Astrocyte of the spinal cord (primary cell): ENCODE measurements around the gene ARHGAP5.

Source experiments
- DNase-seq: peaks from one replicate; pipeline ENCODE4 v3.0.0; 2011; ENCODE audit warnings: low read depth, low spot score
- H3K4me3 ChIP-seq: 2 replicates; pipeline ENCODE4 v1.5.1; 2011; ENCODE audit warnings: low read depth, mild to moderate bottlenecking, low read length, moderate library complexity
- in situ Hi-C: cut with HindIII; loops from 2 replicates; pipeline ENCODE4 v1.10.0; 2017; ENCODE audit warnings: low sequenced_read_pairs
- TF ChIP-seq, protein P1 (sequence below): IDR thresholded peaks from 2 replicates; pipeline ENCODE4 v1.5.1; 2012; ENCODE audit warnings: low read depth, mild to moderate bottlenecking, low read length, inconsistent platforms

ARHGAP5 gene

DNA sequence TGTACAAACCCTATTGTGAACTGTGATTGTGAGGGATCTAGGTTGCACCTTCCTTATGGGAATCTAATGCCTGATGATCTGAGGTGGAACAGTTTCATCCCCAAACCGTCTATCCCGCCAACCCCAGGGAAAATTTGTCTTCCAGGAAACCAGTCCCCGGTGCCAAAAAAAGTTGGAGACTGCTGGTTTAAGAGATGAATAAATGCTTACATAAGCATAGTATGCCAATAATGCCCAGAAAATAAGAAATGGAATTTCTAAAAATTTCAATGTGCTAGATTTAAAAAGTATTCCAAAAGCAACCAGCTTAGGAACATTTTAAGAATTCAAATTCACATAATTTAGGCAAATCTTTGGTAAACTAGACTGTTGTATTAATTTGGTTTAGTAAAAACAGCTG is 131.4 kb downstream of the ARHGAP5 start:
- DNase-seq, result no peak
- in situ Hi-C loops, result no loop called here
- TF ChIP-seq, protein P1, sequence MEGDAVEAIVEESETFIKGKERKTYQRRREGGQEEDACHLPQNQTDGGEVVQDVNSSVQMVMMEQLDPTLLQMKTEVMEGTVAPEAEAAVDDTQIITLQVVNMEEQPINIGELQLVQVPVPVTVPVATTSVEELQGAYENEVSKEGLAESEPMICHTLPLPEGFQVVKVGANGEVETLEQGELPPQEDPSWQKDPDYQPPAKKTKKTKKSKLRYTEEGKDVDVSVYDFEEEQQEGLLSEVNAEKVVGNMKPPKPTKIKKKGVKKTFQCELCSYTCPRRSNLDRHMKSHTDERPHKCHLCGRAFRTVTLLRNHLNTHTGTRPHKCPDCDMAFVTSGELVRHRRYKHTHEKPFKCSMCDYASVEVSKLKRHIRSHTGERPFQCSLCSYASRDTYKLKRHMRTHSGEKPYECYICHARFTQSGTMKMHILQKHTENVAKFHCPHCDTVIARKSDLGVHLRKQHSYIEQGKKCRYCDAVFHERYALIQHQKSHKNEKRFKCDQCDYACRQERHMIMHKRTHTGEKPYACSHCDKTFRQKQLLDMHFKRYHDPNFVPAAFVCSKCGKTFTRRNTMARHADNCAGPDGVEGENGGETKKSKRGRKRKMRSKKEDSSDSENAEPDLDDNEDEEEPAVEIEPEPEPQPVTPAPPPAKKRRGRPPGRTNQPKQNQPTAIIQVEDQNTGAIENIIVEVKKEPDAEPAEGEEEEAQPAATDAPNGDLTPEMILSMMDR, result no peak
- H3K4me3 ChIP-seq, result no peak overlapping the region
